IMR-90 (cell line): ENCODE measurements around the gene NAV2. TPM values are rescaled to one million over a fixed set of nuclear protein-coding genes. Genes with fewer than 3 reads are reported as not detected.

Experiments
- ATAC-seq: fragments of 200-7000 bp; cut with Tn5 transposase; 2 replicates; pipeline ENCODE4 v1.9.1; 2020; ENCODE audit warnings: low read depth, mild to moderate bottlenecking, moderate library complexity
- BruUV-seq: library from RNA; stranded (reverse); fragments of 400-500 nt; replicated peaks from 2 replicates; lab custom pipeline; 2021; lab: Mats Ljungman, UMichigan
- CTCF ChIA-PET: fragments of 300-600 bp; formaldehyde crosslinking; extraction: SDS; loops from one replicate; lab custom pipeline; 2021; ENCODE audit warnings: antibody characterized with exemption; lab: Yijun Ruan, JAX
- POLR2A ChIA-PET: fragments of 300-600 bp; sonication (Branson Sonifier 250); formaldehyde crosslinking; loops from one replicate; lab custom pipeline; 2022; ENCODE audit warnings: antibody characterized with exemption; ENCODE audit not compliant: unreplicated experiment; lab: Charles Lee
- DNase-seq: peaks from one replicate; pipeline ENCODE4 v3.0.0; 2013
- H2AFZ ChIP-seq: replicated peaks from 2 replicates; pipeline ENCODE3; 2013; ENCODE audit warnings: low read length, mild to moderate bottlenecking; ENCODE audit not compliant: poor library complexity
- H2AK5ac ChIP-seq: 2 replicates; pipeline ENCODE4 v1.6.1; 2013; ENCODE audit warnings: low read depth, low read length, inconsistent platforms
- H2AK9ac ChIP-seq: replicated peaks from 2 replicates; pipeline ENCODE3; 2013; ENCODE audit warnings: mild to moderate bottlenecking, low read depth, low read length, moderate library complexity; ENCODE audit not compliant: poor library complexity
- H2BK120ac ChIP-seq: 2 replicates; pipeline ENCODE4 v1.6.1; 2013; ENCODE audit warnings: low read depth, low read length, inconsistent platforms
- H2BK15ac ChIP-seq: 3 replicates; pipeline ENCODE4 v1.6.1; 2013; ENCODE audit warnings: low read depth, low read length, inconsistent platforms
- H2BK20ac ChIP-seq: 2 replicates; pipeline ENCODE4 v1.6.1; 2013; ENCODE audit warnings: low read depth, mild to moderate bottlenecking, inconsistent platforms, low read length, moderate library complexity
- H2BK5ac ChIP-seq: 2 replicates; pipeline ENCODE4 v1.6.1; 2013; ENCODE audit warnings: mild to moderate bottlenecking, low read depth, low read length, inconsistent platforms; ENCODE audit not compliant: poor library complexity, severe bottlenecking
- H3K14ac ChIP-seq: replicated peaks from 2 replicates; pipeline ENCODE4 v1.6.1; 2013; ENCODE audit warnings: low read depth, low read length, inconsistent platforms
- H3K18ac ChIP-seq: 2 replicates; pipeline ENCODE4 v1.6.1; 2013; ENCODE audit warnings: low read depth, low read length, control low read depth
- H3K23ac ChIP-seq: 2 replicates; pipeline ENCODE4 v1.6.1; 2013; ENCODE audit warnings: low read depth, low read length, inconsistent platforms
- H3K27ac ChIP-seq: 2 replicates; pipeline ENCODE4 v1.5.1; 2013; ENCODE audit warnings: mild to moderate bottlenecking, control low read depth, low read length; ENCODE audit not compliant: insufficient read depth
- H3K27me3 ChIP-seq: 2 replicates; pipeline ENCODE4 v1.6.1; 2013; ENCODE audit warnings: low read length; ENCODE audit not compliant: control insufficient read depth, insufficient read depth
- H3K36me3 ChIP-seq: 2 replicates; pipeline ENCODE4 v1.6.1; 2013; ENCODE audit warnings: low read length, mixed read lengths; ENCODE audit not compliant: control insufficient read depth, insufficient read depth
- H3K4ac ChIP-seq: 2 replicates; pipeline ENCODE4 v1.6.1; 2013; ENCODE audit warnings: low read depth, low read length, inconsistent platforms
- H3K4me1 ChIP-seq: 2 replicates; pipeline ENCODE4 v1.6.1; 2013; ENCODE audit warnings: low read length, mixed read lengths; ENCODE audit not compliant: control insufficient read depth, insufficient read depth
- H3K4me2 ChIP-seq: 2 replicates; pipeline ENCODE4 v1.6.1; 2013; ENCODE audit warnings: low read depth, mild to moderate bottlenecking, control low read depth, low read length, moderate library complexity
- H3K4me3 ChIP-seq: 2 replicates; pipeline ENCODE4 v1.5.1; 2013; ENCODE audit warnings: low read depth, mild to moderate bottlenecking, control low read depth, low read length, moderate library complexity; ENCODE audit not compliant: insufficient read depth
- H3K56ac ChIP-seq: 2 replicates; pipeline ENCODE4 v1.6.1; 2013; ENCODE audit warnings: low read length, inconsistent platforms; ENCODE audit not compliant: insufficient read depth; ENCODE audit errors: extremely low read depth
- H3K79me1 ChIP-seq, 2 experiments: 2 replicates each; pipeline ENCODE4 v1.6.1; 2013; ENCODE audit warnings: low read length in 2 of 2, inconsistent platforms in 1 of 2, low read depth in 1 of 2
- H3K9ac ChIP-seq: 2 replicates; pipeline ENCODE4 v1.6.1; 2013; ENCODE audit warnings: low read depth, low read length, control low read depth
- H3K9me1 ChIP-seq: 2 replicates; pipeline ENCODE4 v1.6.1; 2013; ENCODE audit warnings: low read length, inconsistent platforms; ENCODE audit not compliant: insufficient read depth
- H3K9me3 ChIP-seq: 2 replicates; pipeline ENCODE4 v1.6.1; 2013; ENCODE audit warnings: low read length; ENCODE audit not compliant: control insufficient read depth, insufficient read depth
- H4K20me1 ChIP-seq: 2 replicates; pipeline ENCODE4 v1.6.1; 2013; ENCODE audit warnings: low read length, inconsistent platforms; ENCODE audit not compliant: insufficient read depth
- H4K5ac ChIP-seq: 2 replicates; pipeline ENCODE4 v1.6.1; 2013; ENCODE audit warnings: mild to moderate bottlenecking, low read depth, low read length, control low read depth
- H4K8ac ChIP-seq, 2 experiments: 2 replicates each; pipeline ENCODE4 v1.6.1; 2013; ENCODE audit warnings: low read depth in 2 of 2, low read length in 2 of 2, control low read depth in 1 of 2, inconsistent platforms in 1 of 2
- H4K91ac ChIP-seq: 2 replicates; pipeline ENCODE4 v1.6.1; 2013; ENCODE audit warnings: low read depth, low read length, inconsistent platforms; ENCODE audit not compliant: insufficient read depth
- BHLHE40 ChIP-seq: fragments of 150-350 bp; IDR thresholded peaks from 2 replicates; pipeline ENCODE4 v1.6.1; 2016; ENCODE audit warnings: mild to moderate bottlenecking, low read depth, low read length
- CEBPB ChIP-seq: IDR thresholded peaks from 2 replicates; pipeline ENCODE4 v1.6.1; 2012; ENCODE audit warnings: low read depth, low read length, improper control_type of control experiment
- CHD1 ChIP-seq: IDR thresholded peaks from 2 replicates; pipeline ENCODE4 v1.6.1; 2012; ENCODE audit warnings: low read depth, low read length, improper control_type of control experiment
- ELK1 ChIP-seq: fragments of 150-350 bp; IDR thresholded peaks from 2 replicates; pipeline ENCODE4 v1.6.1; 2016; ENCODE audit warnings: low read depth, mild to moderate bottlenecking, low read length, moderate library complexity, borderline replicate concordance
- FOS ChIP-seq: fragments of 150-350 bp; IDR thresholded peaks from 2 replicates; pipeline ENCODE4 v1.6.1; 2016; ENCODE audit warnings: low read depth, low read length
- MAFK ChIP-seq: IDR thresholded peaks from 2 replicates; pipeline ENCODE4 v1.6.1; 2012; ENCODE audit warnings: low read depth, low read length, improper control_type of control experiment
- MAZ ChIP-seq: IDR thresholded peaks from 2 replicates; pipeline ENCODE4 v1.6.1; 2012; ENCODE audit warnings: low read depth, mild to moderate bottlenecking, low read length, improper control_type of control experiment, moderate library complexity, borderline replicate concordance
- MXI1 ChIP-seq: IDR thresholded peaks from 2 replicates; pipeline ENCODE4 v1.6.1; 2012; ENCODE audit warnings: low read depth, mild to moderate bottlenecking, low read length, moderate library complexity, borderline replicate concordance
- NFE2L2 ChIP-seq: fragments of 150-350 bp; IDR thresholded peaks from 2 replicates; pipeline ENCODE4 v1.6.1; 2016; ENCODE audit warnings: low read depth, mild to moderate bottlenecking, low read length
- POLR2A ChIP-seq: IDR thresholded peaks from 2 replicates; pipeline ENCODE4 v1.6.1; 2012; ENCODE audit warnings: mild to moderate bottlenecking, low read depth, low read length
- RAD21 ChIP-seq: IDR thresholded peaks from 2 replicates; pipeline ENCODE4 v1.6.1; 2012; ENCODE audit warnings: low read length, improper control_type of control experiment
- RCOR1 ChIP-seq: IDR thresholded peaks from 2 replicates; pipeline ENCODE4 v1.6.1; 2012; ENCODE audit warnings: mild to moderate bottlenecking, low read length, improper control_type of control experiment; ENCODE audit not compliant: insufficient replicate concordance
- RFX5 ChIP-seq: IDR thresholded peaks from 2 replicates; pipeline ENCODE4 v1.8.0; 2012; ENCODE audit warnings: low read depth, mild to moderate bottlenecking, low read length, moderate library complexity
- SMC3 ChIP-seq: fragments of 150-350 bp; IDR thresholded peaks from 2 replicates; pipeline ENCODE4 v1.6.1; 2016; ENCODE audit warnings: low read depth, mild to moderate bottlenecking, antibody characterized with exemption, low read length, moderate library complexity
- dilution Hi-C: fragments of 300-500 bp; cut with HindIII; formaldehyde crosslinking; loops from one replicate; pipeline ENCODE4 v1.14.3; 2018; ENCODE audit warnings: low sequenced_read_pairs; ENCODE audit not compliant: unreplicated experiment
- in situ Hi-C: fragments of 300-500 bp; cut with MboI; formaldehyde crosslinking; loops from 3 replicates; pipeline ENCODE4 v1.14.3; 2019; ENCODE audit warnings: low sequenced_read_pairs, inconsistent platforms, mixed read lengths
- intact Hi-C: fragments of 100-400 bp; cut with micrococcal nuclease; formaldehyde crosslinking; loops from 2 replicates; pipeline ENCODE4 v1.10.0; 2022
- polyA plus RNA-seq, 3 experiments: library from polyadenylated mRNA; depleted of rRNA; stranded (reverse); fragments of >200 nt; gene quantifications; 2 replicates each; pipeline ENCODE4 v1.2.3, GENCODE V29; 2012; ENCODE audit warnings: low replicate concordance in 1 of 3
- total RNA-seq: library from RNA; depleted of rRNA; stranded (reverse); fragments of >200 nt; gene quantifications from 2 replicates; pipeline ENCODE4 v1.2.3, GENCODE V29; 2012
- TF ChIP-seq, protein P1 (sequence below): fragments of 150-350 bp; IDR thresholded peaks from 2 replicates; pipeline ENCODE4 v1.6.1; 2017; ENCODE audit warnings: mild to moderate bottlenecking, antibody characterized with exemption, low read length, low read depth
- TF ChIP-seq, protein P2 (sequence below): conservative IDR thresholded peaks from 2 replicates; pipeline ENCODE4 v1.5.1; 2012; ENCODE audit warnings: mild to moderate bottlenecking, low read depth, low read length, improper control_type of control experiment

Gene NAV2
- total and polyA plus RNA-seq, 2 of the 4 experiments (the other 2 are of a cell fraction) = 4.5 to 12.6 TPM

GRCh38 chr11:19744130-19744529, 31.5 kb downstream of the NAV2 start:
- POLR2A ChIA-PET = no interaction called here
- in situ Hi-C loops = loop anchor here (10.0 kb wide), 1 partner anchor 429 kb away; no protein-coding TSS in a partner anchor
- Histone ChIP-seq H3K9me1 (no peaks in the 10 kb centered on the region; the same call in 1 of the 2 replicates), H3K56ac (no peak overlapping the region), H2BK5ac (no peak overlapping the region), H3K4ac (no peak overlapping the region), H3K27me3 (no peaks in the 10 kb centered on the region), H2AK9ac (no peak overlapping the region), H4K8ac (no peak overlapping the region), H2BK120ac (no peak overlapping the region), H3K4me1 (no peaks in the 10 kb centered on the region), H4K5ac (no peak overlapping the region), H3K9me3 (no peaks in the 10 kb centered on the region), H2BK20ac (no peak overlapping the region), H3K4me2 (no peak overlapping the region), H2AK5ac (no peak overlapping the region), H3K36me3 (peaks cover 4% of the 10 kb centered on the region; the same call in 1 of the 2 replicates), H2AFZ (no peak overlapping the region), H3K23ac (no peak overlapping the region), H3K9ac (no peak overlapping the region), H3K14ac (no peak overlapping the region), H3K79me1 (peaks cover 44 to 56% of the 10 kb centered on the region in 2 experiments), H2BK15ac (no peak overlapping the region), H4K91ac (no peak overlapping the region), H3K18ac (no peak overlapping the region), H4K20me1 (peaks cover 39% of the 10 kb centered on the region), H3K4me3 (no peak overlapping the region), H3K27ac (no peak overlapping the region)
- dilution Hi-C loops = no loop called here
- no TSS peak for BruUV-seq
- no peak for ATAC-seq
- CTCF ChIA-PET = interaction anchor here (1.0 to 2.1 kb wide), 3 partner anchors 9 to 176 kb away, joined by 3 to 12 read pairs (median 7); no protein-coding TSS in a partner anchor
- DNase-seq = no peak
- TF ChIP-seq RAD21 = no peak
- no peak for TF ChIP-seq CEBPB
- TF ChIP-seq ELK1 = no peak
- no peak for TF ChIP-seq MAZ
- no peak for TF ChIP-seq RFX5
- no peak for TF ChIP-seq CHD1
- TF ChIP-seq, protein P1, sequence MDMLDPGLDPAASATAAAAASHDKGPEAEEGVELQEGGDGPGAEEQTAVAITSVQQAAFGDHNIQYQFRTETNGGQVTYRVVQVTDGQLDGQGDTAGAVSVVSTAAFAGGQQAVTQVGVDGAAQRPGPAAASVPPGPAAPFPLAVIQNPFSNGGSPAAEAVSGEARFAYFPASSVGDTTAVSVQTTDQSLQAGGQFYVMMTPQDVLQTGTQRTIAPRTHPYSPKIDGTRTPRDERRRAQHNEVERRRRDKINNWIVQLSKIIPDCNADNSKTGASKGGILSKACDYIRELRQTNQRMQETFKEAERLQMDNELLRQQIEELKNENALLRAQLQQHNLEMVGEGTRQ = no peak
- no peak for TF ChIP-seq BHLHE40
- TF ChIP-seq NFE2L2 = no peak
- no peak for TF ChIP-seq FOS
- no peak for TF ChIP-seq MAFK
- TF ChIP-seq, protein P2, sequence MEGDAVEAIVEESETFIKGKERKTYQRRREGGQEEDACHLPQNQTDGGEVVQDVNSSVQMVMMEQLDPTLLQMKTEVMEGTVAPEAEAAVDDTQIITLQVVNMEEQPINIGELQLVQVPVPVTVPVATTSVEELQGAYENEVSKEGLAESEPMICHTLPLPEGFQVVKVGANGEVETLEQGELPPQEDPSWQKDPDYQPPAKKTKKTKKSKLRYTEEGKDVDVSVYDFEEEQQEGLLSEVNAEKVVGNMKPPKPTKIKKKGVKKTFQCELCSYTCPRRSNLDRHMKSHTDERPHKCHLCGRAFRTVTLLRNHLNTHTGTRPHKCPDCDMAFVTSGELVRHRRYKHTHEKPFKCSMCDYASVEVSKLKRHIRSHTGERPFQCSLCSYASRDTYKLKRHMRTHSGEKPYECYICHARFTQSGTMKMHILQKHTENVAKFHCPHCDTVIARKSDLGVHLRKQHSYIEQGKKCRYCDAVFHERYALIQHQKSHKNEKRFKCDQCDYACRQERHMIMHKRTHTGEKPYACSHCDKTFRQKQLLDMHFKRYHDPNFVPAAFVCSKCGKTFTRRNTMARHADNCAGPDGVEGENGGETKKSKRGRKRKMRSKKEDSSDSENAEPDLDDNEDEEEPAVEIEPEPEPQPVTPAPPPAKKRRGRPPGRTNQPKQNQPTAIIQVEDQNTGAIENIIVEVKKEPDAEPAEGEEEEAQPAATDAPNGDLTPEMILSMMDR = no peak
- TF ChIP-seq RCOR1 = no peak
- TF ChIP-seq POLR2A = no peak
- no peak for TF ChIP-seq SMC3
- TF ChIP-seq MXI1 = no peak
- intact Hi-C loops = loop anchor here (5.0 kb wide), 2 partner anchors 417 to 432 kb away; no protein-coding TSS in a partner anchor
